GM18868 (cell line): ENCODE measurements around the gene PRR3.
"Not testable (repeated sequence)": the region's sequence is repeated elsewhere in the genome, so short reads cannot be mapped to it uniquely, and the experiment has no call there.

ENCODE experiments used
- ATAC-seq: cut with Tn5 transposase; IDR thresholded peaks from one replicate; pipeline ENCODE4 v1.9.1; 2021; ENCODE audit warnings: mild to moderate bottlenecking, moderate library complexity; ENCODE audit not compliant: unreplicated experiment

PRR3 gene

DNA sequence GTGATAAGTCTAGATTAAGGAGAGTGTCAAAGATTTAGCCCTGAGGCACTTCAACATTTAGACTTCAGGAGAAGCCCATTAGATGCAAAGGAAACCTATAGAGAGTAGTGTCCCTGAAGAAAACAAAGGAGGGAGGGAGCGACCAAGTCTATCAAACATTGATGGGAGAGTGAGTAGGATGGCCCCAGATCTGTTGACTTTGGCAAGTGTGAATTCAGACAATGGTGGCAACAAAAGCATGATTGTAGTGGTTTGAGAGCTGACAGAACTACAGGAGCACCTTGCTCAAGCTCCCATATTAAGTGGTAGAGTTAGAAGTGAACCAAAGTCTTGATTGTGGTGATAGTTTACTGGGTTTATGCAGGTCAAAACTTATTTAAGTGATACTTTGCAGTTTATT, 13.2 kb downstream of the PRR3 start:
- ATAC-seq, result no peak

DNA sequence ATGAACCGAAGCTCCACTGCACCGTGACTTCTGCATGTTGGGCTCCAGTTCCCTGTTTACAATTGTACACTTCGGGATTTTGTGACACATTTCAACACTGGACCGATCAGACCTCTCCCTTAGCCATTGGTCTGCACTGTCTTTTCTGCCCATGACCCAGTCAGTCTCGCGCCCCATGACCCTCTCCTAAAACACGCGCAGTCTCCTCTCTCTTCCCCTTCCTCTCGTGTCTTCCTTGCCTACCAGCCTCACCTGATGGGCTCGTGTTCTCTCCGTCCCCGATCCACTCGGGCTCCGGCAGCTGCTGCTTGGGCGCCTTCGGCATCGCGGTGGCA, 13.6 kb downstream of the PRR3 start:
- ATAC-seq, result peak; percentile 6

DNA sequence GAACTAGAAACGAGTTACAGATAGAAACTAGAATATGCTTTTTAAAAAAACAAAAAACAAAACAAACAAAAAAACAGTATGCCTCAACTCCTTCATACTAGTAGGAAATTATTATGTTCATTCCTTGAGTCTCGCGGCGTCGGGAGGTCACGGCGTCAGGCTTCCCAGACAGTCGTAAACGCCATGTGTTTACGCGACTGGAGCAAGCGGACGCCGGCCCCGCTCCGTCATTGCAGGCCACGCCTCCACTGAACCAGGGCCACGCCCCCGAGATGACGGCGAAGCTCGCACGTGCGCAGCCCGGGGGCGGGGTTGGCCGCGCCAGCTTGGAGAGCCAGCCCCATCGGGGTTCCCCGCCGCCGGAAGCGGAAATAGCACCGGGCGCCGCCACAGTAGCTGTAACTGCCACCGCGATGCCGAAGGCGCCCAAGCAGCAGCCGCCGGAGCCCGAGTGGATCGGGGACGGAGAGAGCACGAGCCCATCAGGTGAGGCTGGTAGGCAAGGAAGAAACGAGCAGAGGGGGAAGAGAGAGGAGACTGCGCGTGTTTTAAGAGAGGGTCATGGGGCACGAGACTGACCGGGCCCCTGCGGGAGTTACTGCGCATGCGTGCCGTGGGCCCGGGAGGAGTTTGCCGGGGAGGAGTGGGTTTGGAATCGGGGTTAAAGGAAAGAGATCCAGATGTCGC, 14.1 kb downstream of the PRR3 start, which contains the start of gene ABCF1:
ABCF1 (plus strand) TSS at position 368 of the 687 bp plus-strand sequence; CDS start at position 414, 46 bp downstream.
- ATAC-seq, result peak; percentile 92

DNA sequence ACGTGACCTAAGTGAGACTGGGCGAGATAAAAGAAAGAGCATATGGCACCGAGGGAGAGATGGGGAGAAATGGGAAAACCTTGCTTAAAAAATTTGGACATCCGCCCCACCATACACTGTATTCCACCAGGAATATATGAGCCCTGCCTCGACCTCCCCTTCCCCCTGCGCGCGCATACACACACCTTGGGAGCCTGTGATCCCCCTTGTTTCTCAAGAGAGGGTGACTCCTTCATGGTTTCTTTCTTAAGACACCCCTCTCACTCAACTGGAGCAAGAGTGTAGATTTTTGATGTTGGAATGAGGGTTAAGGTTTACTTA, 14.6 kb downstream of the PRR3 start:
- no peak for ATAC-seq

DNA sequence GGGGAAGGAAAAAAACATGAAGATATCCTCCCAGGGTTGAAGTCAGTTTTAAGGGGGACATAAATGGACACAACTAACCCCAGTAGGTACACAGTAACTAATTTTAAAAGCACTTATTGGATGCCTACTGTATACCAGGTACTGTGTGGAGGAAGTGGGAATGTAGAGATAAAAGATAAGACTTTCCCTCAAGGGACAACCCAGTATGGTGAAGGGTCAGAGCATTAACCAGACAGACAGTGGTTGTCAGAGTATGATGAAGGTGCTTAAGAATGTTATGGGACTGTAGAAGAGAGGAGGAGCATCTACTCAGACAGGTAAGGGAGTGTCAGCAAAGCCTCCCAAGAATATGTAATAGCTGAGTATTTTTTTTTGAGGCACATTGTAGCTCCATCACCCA, 15.1 kb downstream of the PRR3 start:
- ATAC-seq, result no peak

DNA sequence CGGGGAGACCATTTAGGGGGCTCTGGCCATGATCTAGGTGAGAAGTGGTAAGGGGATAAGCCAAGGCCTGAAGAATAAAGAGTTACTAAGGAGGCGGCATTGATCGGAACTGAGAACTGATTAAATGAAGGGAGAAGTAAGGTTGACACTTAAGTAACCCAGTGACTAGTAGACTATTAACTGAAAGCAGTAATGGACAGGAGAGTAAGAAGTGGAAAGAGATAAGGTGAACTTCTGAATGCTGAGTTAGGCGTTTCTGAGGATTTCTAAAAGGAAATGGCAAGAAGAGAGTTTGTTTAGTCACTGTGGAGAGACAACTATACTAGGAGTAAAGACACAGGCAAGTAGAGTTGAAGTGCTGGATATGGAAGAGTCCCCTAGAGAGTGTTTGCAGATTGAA, 16.0 kb downstream of the PRR3 start:
- ATAC-seq, result no peak

DNA sequence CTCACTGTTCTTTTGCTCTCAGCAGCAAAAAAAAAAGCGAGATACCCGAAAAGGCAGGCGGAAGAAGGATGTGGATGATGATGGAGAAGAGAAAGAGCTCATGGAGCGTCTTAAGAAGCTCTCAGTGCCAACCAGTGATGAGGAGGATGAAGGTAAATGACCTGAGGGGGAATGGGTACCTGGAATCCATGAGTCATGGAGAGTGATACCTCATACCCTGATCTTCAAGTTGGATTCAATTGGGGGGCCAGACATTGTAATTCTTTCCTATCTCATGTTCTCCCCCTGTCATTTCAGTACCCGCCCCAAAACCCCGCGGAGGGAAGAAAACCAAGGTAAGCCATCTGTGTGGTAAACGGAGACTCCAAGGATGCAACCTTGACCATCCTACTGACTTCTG, 21.0 kb downstream of the PRR3 start:
- ATAC-seq, result no peak

DNA sequence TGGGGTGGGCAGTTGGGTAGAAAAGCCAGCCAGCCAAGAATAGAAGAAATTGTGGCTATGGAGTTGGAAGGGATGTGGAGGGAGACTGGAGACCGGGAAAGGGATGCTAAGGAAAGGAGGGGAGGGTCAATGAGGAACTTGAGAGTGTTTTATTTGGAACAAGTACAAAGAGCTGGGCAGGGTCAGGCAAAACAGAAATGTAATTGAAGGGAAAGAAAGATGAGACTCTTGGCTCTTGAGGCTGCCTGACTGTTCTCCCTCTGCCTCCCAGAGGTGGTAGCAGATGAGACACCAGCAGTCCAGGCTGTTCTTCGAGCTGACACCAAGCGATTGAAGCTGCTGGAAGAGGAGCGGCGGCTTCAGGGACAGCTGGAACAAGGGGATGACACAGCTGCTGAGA, 26.8 kb downstream of the PRR3 start:
- ATAC-seq, result no peak

DNA sequence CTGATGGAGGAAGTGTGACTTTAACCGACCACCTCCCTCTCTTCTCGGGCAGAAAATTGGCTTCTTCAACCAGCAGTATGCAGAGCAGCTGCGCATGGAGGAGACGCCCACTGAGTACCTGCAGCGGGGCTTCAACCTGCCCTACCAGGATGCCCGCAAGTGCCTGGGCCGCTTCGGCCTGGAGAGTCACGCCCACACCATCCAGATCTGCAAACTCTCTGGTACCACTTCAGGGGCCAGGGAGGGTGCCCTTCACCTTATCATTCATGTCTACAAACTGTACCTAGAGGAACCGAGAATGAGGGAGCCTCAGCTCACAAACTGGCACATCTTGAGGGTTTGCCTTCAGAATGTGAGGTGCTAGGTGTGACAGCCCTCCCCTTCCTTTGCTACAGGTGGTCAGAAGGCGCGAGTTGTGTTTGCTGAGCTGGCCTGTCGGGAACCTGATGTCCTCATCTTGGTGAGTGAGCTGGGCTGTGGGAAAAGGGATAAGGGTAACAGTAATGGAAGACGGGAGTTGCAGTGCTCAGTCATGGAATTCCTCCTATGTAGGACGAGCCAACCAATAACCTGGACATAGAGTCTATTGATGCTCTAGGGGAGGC, 32.8 kb downstream of the PRR3 start:
- no peak for ATAC-seq

DNA sequence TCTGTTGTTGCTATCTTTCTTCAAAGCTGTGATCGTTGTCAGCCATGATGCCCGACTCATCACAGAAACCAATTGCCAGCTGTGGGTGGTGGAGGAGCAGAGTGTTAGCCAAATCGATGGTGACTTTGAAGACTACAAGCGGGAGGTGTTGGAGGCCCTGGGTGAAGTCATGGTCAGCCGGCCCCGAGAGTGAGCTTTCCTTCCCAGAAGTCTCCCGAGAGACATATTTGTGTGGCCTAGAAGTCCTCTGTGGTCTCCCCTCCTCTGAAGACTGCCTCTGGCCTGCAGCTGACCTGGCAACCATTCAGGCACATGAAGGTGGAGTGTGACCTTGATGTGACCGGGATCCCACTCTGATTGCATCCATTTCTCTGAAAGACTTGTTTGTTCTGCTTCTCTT, 33.4 kb downstream of the PRR3 start:
- no peak for ATAC-seq

DNA sequence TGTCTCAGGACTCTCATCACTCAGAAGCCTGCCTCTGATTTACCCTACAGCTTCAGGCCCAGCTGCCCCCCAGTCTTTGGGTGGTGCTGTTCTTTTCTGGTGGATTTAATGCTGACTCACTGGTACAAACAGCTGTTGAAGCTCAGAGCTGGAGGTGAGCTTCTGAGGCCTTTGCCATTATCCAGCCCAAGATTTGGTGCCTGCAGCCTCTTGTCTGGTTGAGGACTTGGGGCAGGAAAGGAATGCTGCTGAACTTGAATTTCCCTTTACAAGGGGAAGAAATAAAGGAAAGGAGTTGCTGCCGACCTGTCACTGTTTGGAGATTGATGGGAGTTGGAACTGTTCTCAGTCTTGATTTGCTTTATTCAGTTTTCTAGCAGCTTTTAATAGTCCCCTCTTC, 33.9 kb downstream of the PRR3 start:
- no peak for ATAC-seq

DNA sequence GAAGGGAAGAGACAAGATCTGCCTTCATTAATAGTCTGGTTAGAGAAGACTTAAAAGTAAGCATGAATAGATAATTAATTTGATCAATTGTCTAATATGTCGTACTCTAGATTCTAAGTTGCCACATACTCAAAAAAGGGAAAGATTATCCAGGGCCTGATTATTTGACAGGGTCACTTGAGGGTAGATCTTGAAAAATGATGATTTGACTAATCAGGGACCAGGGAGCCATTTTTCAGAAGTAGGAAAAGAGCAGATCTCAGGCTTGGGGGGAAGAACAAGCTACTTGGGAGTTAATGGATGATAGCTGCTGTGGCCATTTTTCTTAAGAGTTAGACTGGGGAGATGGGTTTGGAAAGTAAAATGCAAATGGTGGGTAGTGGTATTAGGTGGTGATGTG, 35.2 kb downstream of the PRR3 start:
- no peak for ATAC-seq

DNA sequence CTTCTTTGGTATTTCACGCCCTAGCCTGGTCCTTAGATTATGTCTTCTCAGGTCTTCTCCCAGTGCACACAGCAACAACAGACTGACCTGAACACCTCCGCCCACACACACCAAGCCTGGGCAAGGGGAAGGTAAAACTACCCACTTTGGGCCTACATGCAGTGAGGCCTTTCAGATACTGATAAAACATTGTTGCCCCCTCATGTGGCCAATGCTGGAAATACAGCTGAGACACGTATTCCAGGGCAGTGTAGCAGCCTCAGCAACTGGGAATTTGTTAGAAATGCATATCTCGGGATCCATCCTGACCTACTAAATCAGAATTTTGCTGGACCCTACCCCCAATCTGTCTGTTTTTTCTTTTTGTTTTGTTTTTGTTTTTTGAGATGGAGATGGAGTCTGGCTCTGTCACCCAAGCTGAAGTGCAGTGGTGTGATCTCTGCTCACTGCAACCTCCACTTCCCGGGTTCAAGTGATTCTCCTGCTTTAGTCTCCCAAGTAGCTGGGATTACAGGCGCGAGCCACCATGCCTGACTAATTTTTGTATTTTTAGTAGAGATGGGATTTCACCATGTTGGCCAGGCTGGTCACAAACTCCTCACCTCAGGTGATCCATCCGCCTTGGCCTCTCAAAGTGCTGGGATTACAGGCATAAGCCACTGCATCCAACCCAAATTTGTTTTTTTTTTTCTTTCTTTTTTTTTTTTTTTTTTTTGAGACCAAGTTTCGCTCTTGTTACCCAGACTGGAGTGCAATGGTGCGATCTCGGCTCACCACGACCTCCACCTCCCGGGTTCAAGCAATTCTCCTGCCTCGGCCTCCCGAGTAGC, 40.4 kb downstream of the PRR3 start:
- ATAC-seq, result not testable (repeated sequence)

DNA sequence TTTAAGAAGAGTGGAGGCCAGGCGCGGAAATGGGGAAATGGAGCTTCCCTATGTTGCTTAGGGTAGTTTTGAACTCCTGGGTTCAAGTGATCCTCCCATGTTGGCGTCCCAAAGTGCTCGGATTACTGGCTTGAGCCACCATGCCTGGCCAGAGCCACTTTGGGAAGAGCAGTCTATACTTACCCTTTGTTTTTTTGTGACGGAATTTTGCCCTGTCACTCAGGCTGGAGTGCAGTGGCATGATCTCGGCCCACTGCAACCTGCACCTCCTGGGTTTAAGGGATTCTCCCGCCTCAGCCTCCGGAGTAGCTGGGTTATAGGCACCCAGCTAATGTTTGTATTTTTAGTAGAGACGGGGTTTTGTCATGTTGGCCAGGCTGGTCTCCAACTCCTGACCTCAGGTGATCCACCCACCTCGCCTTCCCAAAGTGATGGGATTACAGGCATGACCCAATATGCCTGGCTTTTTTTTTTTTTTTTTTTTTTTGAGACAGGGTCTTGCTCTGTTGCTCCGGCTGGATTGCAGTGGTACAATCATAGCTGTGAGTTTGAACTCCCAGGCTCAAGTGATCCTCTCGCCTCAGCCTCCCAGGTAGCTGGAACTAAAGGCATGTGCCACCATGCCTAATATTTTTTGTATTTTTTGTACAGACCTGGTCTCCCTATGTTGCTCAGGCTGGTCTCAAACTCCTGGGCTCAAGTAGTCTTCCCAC, 42.0 kb downstream of the PRR3 start:
- ATAC-seq, result no peak

DNA sequence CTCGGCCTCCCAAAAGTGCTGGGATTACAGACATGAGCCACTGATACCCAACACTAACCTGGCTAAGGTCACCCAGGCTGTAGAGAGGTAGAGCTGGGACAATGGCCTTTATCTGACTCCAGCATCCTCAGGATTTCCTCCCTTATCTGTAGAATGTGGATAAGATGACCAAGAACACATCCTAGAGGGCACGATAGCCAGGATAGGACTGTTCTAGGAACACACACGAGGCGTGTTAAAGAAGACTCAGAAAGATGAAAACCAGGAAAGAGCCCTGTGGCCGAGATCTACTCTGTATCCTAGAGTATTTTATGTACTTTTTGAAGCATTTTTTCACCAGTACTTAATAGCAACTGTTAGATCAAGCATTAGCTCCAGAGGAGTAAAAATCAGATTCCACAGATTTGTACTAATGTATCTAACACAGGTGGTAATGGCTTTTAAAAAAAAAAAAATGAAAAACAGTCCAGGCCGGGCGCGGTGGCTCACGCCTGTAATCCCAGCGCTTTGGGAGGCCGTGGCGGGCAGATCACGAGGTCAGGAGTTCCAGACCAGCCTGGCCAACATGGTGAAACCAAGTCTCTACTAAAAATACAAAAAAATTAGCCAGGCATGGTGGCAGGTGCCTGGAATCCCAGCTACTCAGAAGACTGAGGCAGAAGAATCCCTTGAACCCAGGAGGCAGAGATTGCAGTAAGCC, 42.7 kb downstream of the PRR3 start:
- no peak for ATAC-seq

DNA sequence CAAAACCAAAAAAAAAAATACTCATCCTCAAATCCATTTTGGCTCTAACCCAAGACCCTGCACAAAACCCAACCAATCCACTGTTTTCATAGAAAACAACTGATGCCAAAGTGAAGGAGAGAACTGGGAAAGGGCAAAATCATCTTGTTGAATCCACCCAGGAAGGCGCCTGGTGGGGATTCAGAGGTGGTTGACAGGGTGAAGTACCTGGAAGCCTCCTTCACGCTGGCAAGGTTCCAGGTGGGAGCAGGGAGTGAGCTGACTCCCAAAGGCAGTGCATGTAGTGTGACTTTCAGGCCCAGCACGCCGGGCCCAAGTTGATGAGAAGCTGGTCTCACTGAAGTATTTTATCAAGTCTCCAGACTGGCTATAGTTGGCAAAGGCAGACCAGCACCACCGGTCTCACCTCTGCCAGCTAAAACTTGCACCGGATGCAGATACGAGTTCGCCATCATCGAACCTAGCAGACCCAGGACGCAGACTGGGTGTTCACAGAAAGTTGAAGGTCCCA, 43.4 kb downstream of the PRR3 start:
- ATAC-seq, result no peak

DNA sequence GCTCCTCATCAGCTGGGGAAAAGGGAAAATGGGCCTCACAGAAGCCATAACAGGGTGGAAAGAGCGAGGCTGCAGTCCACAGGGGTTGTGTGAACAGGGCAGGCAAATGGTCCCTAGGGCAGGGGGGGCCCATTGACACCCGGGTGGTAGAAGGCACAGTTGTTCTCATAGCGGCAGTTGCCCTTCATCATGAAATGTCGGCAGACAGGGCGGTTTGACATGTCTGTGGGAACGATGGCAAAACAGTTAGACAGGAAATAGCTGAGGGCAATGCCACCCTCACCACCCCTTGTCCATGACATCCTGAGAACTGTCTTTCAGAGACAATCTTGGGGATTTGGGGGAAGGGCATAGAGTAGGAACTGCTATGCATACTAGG, 44.3 kb downstream of the PRR3 start:
- no peak for ATAC-seq

DNA sequence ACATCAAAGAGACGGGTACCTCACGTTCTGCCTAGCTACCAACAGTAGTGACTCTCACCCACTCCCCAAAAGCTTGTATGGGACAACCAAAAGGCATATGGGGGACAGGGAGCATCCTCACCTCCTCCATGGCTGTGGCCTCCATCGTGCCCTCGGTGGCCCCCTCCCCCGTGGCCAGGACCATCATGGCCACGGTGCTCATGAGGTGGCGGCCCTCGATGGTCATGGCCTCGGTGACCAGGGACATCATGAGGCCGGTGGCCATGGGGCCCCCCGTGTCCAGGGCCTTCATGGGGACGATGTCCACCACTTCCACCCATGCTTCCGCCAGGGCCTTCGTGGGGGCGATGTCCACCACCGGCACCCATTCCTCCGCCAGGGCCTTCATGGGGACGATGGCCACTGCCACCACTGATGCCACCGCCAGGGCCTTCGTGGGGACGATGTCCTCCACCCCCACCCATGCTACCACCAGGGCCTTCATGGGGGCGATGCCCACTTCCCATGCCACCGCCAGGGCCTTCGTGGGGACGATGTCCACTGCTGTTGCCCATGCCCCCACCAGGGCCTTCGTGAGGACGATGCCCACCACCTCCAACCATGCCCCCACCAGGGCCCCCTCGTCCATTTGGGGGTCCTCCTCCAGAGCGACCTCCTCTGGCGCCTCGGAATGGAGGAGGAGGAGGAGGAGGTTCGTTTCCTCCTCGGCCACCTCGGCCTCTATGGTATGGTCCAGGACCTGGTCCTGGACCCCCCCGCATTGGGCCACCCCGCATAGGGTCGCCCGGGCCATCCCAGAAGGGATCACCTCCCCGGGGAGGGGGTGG, 44.9 kb downstream of the PRR3 start:
- ATAC-seq, result no peak

DNA sequence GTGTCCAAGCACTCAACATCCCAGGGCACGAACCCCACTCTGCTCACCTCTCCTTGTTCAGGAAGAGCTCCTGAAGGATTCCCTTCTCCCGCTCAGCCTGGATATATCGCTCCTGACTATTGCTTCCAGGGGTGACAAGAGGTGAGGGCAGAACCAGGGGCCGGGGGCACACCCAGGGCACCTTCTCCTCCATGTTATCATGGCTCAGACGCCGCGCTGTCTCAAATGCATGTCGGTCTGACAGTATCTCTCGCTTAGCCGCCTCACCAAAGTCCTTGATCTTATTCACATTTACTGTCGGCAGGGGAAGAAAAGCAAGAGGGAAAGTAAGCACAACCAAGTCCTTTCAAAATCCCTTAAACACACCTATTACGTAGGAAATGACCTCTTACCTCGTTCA, 46.9 kb downstream of the PRR3 start:
- no peak for ATAC-seq

DNA sequence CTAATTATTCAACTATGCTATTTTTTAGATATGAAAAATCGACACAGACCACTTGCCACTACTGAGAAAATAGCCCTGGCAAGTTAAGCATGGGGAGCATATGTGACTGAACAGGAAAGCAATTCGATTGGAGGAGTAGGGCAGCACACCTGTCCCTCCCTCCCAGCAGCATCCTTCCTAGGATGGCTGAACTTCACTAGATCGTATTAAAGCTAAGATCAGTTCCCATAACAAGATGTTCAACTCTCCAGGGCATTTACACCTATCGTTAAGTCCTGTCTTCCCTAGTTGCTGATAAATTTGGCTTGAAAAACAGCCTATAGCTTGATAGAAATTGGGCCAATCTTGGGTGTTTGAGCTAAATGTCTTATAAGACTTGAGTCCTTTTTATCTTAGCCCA, 53.0 kb downstream of the PRR3 start:
- no peak for ATAC-seq
